Measurements from ENCODE around the gene DNAJC1.

- TF ChIP-seq CEBPB (IDR thresholded peaks at IDR 0.05; ENCODE audit: low read depth, low read length) (no peak), CTCF (IDR thresholded peaks at IDR 0.05; ENCODE audit: control extremely low read depth in 1 of 3, insufficient read depth in 1 of 3, low read depth in 1 of 3, low read length in 3 of 3) (no peak), POLR2A (IDR thresholded peaks at IDR 0.05; ENCODE audit: control extremely low read depth in 1 of 2, low read depth in 2 of 2, low read length in 2 of 2) (no peak), SP2 (IDR thresholded peaks at IDR 0.05; ENCODE audit: low read length) (no peak), HDAC6 (IDR thresholded peaks at IDR 0.05; ENCODE audit: low read depth, low read length) (no peak), USF2 (IDR thresholded peaks at IDR 0.05; ENCODE audit: low read length) (no peak), TEAD4 (IDR thresholded peaks at IDR 0.05; ENCODE audit: low read depth, low read length) (no peak)
These were observed 179.1 kb downstream of the DNAJC1 start for GRCh38 chr10:21824409-21824808.
